Measurements from ENCODE around the gene DTNB.

GRCh38 chr2:25376750-25377621 lies 296.4 kb downstream of the DTNB start:
- TF ChIP-seq EP300 (IDR thresholded peaks at IDR 0.05; ENCODE audit: borderline replicate concordance), result 0 out of 2 replicates have a peak, but pooled peaks have one; percentile 35
- TF ChIP-seq NFIC (IDR thresholded peaks at IDR 0.05), result 0 out of 2 replicates have a peak, but pooled peaks have one; percentile 58
- TF ChIP-seq RAD21 (IDR thresholded peaks at IDR 0.05; ENCODE audit: low read depth), result peak; percentile 58; the same call in 1 of the 2 replicates
- TF ChIP-seq REST (IDR thresholded peaks at IDR 0.05; ENCODE audit: low read depth), result peak; percentile 27; the same call in 1 of the 2 replicates
- TF ChIP-seq TCF12 (IDR thresholded peaks at IDR 0.05; ENCODE audit: low read depth), result peak; percentile 35; the same call in 1 of the 2 replicates
- 0 out of 2 replicates have a peak, but pooled peaks have one; percentile 1 for TF ChIP-seq CEBPB (IDR thresholded peaks at IDR 0.05)
- peak; percentile 86 for TF ChIP-seq MAX (IDR thresholded peaks at IDR 0.05)
- no peak for TF ChIP-seq EGR1 (IDR thresholded peaks at IDR 0.05)
- TF ChIP-seq TEAD4 (IDR thresholded peaks at IDR 0.05), result 0 out of 2 replicates have a peak, but pooled peaks have one; percentile 17
- 0 out of 2 replicates have a peak, but pooled peaks have one; percentile 28 for TF ChIP-seq TAF1 (IDR thresholded peaks at IDR 0.05; ENCODE audit: low read depth)
- peak; percentile 99 for TF ChIP-seq ZBTB7A (IDR thresholded peaks at IDR 0.05; ENCODE audit: low read depth)
- no peak for TF ChIP-seq YY1 (IDR thresholded peaks at IDR 0.05; ENCODE audit: low read depth)
